Left cardiac atrium (tissue), 4 donors: ENCODE results near the gene UBXN10. TPM values are rescaled to one million over a fixed set of nuclear protein-coding genes. Genes with fewer than 3 reads are reported as not detected.

Source experiments
- ATAC-seq, 2 donors: fragments of 200-7000 bp; cut with Tn5 transposase; one replicate each; pipeline ENCODE4 v1.9.1; 2020; ENCODE audit warnings: mild to moderate bottlenecking in 2 of 2, moderate library complexity in 2 of 2
- DNase-seq: peaks from one replicate; pipeline ENCODE4 v3.0.0-alpha.2; 2020
- intact Hi-C, 2 donors: fragments of 100-400 bp; cut with DNase I; formaldehyde crosslinking; loops; one replicate each; pipeline versions ENCODE4 v1.14.1 to v1.15.1; 2022 to 2023
- long read RNA-seq: library from polyadenylated mRNA; unstranded; transcript quantifications from one replicate; pipeline ENCODE4 v2.0.0, GENCODE V29; 2021
- total RNA-seq, 2 donors: library from RNA; stranded (reverse); fragmentation: NEBNext Ultra II Directional; extraction: Animal tissue kit (Norgen Biotek cat#: 25700); gene quantifications; one replicate each; pipeline ENCODE4 v1.2.1, GENCODE V29; 2021
- donor health status: DM: no; HTN: yes; CAD: no.
- donor health status: DM: no; HTN: yes; CAD: no; lungs with severe emphysema.
- donor health status: DM: yes; HTN: yes; CAD: no.
- donor health status: Dilated cardiomyopathy.

Gene UBXN10
- 1 to 10 TPM; 3.1 to 5.4 TPM for total RNA-seq
- long read RNA-seq, full-length matches to known transcripts: 6 of 6 reads
- long read RNA-seq, partial matches to known transcripts: 0 of 6 reads
- long read RNA-seq, other reads (novel, unspliced or antisense): 0 of 6 reads

GRCh38 chr1:20185834-20186782 is at the start of gene UBXN10, which contains the start of gene PLA2G2C:
Gene UBXN10, plus strand, starts transcription at chr1:20186096. Its CDS starts 4,466 bp downstream, at chr1:20190562.
Gene PLA2G2C, minus strand, starts transcription at chr1:20186518. Its CDS starts 9,155 bp downstream, at chr1:20177363.
- ATAC-seq (peak; percentile 74 to 81), DNase-seq (peak; percentile 75)
- intact Hi-C loops: no loop called here

- DNase-seq (no peak), ATAC-seq (no peak)
- intact Hi-C loops: no loop called here
Observed at GRCh38 chr1:20136249-20136648, 49.6 kb upstream of the UBXN10 start.

- intact Hi-C loops: no loop called here
- DNase-seq (no peak), ATAC-seq (no peak)
Observed at GRCh38 chr1:20137055-20137454, 48.8 kb upstream of the UBXN10 start.

DNA sequence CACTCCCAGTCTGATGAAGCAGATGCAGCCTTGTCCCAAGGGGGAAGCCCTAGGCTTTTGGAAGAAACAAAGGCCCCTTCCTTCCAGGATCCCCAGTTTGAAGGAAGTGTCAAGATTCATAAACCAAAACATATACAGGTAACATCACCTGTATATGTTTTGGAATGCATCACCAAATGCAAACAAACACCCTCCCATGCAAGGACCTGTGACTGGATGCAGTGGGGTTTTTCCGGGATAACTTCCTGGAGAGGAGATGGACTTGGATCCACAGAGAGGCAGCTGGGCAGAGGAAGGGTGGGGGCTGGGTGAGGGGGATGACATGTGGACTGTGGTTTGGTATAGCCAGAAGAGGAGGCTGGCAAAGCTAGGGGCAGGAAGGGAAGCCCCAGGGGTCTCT is 48.3 kb upstream of the UBXN10 start:
- no peak for ATAC-seq
- DNase-seq: no peak
- intact Hi-C loops: no loop called here

DNA sequence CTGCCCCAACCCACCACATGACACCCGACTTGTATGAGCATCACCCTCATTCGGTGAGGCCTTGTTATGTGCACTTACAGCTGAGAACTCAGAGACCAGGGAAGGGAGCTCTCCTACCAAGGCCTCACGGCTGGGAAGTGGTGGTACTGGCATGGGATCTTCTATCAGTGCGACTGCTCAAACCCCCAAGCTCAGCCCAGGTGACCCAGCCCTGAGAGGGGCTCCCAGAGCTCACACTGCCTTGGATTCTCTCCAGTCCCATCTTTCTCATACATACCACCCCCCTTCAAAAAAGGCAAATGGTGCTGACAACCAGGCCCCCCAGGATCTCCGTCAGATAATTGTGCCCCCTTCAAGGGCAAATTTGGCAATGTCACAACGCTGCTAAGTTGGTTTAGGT is 47.5 kb upstream of the UBXN10 start:
- ATAC-seq: no peak
- DNase-seq: no peak

DNA sequence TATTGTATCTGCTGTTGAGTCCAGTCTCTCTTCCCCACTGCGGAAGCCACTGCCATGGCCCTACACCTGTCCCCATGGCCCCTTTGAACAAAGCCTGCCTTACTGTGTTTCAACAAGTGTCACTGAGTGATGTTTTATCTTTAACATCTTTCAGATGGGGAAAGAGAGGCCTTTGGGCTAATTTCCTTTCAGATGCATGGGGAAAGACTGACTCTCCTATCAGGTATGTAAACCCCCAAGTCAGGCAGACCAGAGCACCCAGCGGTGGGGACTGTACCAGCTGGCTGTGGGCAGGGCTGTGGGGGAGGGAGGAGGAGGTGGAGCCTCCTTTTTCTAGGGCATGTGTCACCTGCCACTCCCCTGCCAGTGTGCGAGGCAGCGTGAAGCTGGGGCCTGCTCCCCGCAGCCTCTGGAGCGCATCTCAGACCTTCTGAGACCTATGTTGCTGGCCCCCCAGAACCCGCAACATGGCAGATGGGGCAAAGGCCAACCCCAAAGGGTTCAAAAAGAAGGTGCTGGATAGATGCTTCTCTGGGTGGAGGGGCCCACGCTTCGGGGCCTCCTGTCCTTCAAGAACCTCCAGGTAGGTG is 46.8 kb upstream of the UBXN10 start, which contains the start of gene PLA2G2F:
Gene PLA2G2F (plus strand): TSS at position 363 of the 590 bp plus-strand sequence. CDS start 105 bp downstream, at position 468.
- intact Hi-C loops: no loop called here
- DNase-seq: no peak
- no peak for ATAC-seq

More for the DNA sequence above, 47.5 kb upstream of the UBXN10 start:
- intact Hi-C loops: no loop called here

DNA sequence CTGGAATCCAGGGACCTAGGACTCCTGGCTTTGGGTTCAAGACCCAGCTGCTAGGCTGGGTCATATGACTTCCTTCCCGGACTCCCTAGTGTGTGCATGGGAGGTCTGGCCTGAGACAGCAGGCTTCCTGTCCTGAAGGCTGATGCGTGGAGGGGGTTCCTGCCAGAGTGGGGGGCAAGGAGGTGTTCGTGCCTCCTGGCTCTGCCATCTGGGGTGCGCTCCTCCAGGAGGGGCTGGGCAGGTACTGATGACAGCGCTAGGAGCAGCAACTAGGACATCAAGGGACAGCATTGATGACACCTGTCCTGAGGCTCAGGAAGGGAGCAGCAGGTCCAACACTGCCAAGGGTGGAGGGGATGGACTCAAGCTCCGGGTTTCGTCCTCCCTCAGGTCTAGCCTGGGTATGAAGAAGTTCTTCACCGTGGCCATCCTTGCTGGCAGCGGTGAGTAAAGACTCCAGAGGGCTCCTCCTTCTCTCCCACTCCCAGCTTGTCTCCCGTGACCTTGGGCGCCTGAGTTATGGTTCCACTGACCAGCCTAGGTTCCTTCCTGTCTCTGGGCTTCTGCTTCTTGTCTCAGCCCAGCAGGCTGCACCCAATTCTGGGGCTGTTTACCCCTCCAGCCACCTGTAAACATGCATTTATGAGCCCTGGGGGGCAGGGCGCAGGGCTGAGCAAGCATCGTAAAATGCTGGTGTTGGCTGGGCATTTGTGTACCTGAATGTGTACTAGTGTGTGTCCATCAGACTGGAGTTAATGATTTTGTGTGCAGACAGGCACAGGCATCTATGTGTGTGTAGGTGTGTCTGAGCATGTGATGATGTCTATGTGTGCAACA is 45.9 kb upstream of the UBXN10 start:
- intact Hi-C loops: loop anchor here in 1 of 2 donors (5.0 to 10.0 kb wide), 2 partner anchors 38 to 165 kb away; partner anchors contain the start of gene PLA2G2A
- DNase-seq (no peak), ATAC-seq (no peak)

GRCh38 chr1:20141001-20141400 is 44.9 kb upstream of the UBXN10 start:
- ATAC-seq (no peak), DNase-seq (no peak)
- intact Hi-C loops: loop anchor here in 1 of 2 donors (5.0 to 10.0 kb wide), 2 partner anchors 39 to 166 kb away; partner anchors contain the start of gene PLA2G2A

- ATAC-seq (no peak), DNase-seq (no peak)
- intact Hi-C loops: loop anchor here in 1 of 2 donors (5.0 to 10.0 kb wide), 2 partner anchors 39 to 167 kb away; partner anchors contain the start of gene PLA2G2A
Observed at GRCh38 chr1:20141466-20141865, 44.4 kb upstream of the UBXN10 start.

DNA sequence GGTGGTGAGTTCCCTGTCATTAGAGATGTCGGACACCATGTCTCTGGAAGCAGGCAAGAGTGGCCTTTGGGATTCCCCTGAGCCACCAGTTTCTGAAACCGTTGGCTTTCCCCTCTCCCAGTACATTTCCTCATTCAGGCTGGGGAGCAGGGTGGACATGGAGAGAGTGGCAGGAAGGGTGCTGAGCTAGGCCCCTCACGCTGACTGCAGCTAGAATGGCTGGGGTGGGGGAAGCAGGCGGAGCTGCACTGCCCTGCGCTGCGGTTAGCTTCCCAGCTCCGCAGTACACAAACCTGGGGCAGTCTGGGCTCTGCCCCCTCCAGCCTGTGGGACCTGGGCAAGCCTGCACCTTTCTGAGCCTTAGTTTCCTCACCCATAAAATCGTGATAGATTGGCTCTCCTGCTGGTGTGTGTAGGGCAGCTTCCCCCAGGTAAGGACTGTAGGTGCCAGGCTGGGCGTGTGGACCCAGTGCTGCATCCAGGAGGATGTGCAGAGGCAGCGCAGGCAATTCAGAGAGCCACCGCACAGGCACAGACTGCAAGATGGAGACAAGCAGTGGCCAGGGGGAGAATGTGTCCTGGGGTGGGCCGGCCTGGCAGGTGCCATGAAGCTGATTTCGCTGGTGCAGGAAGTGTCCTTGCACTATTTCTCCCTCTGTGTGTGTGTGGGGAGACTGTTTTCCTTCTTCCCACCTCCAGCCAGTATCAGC is 43.7 kb upstream of the UBXN10 start:
- no peak for DNase-seq
- intact Hi-C loops: loop anchor here in 1 of 2 donors (5.0 to 10.0 kb wide), 2 partner anchors 40 to 167 kb away; partner anchors contain the start of gene PLA2G2A
- no peak for ATAC-seq

GRCh38 chr1:20143318-20143717 is 42.6 kb upstream of the UBXN10 start:
- intact Hi-C loops: loop anchor here in 1 of 2 donors (5.0 to 10.0 kb wide), 2 partner anchors 41 to 169 kb away; partner anchors contain the start of gene PLA2G2A
- no peak for ATAC-seq
- DNase-seq: no peak

- DNase-seq: no peak
- ATAC-seq: no peak
- intact Hi-C loops: loop anchor here in 1 of 2 donors (5.0 to 10.0 kb wide), 2 partner anchors 42 to 169 kb away; partner anchors contain the start of gene PLA2G2A
Observed at GRCh38 chr1:20143734-20144565, 41.9 kb upstream of the UBXN10 start.

- intact Hi-C loops: loop anchor here in 1 of 2 donors (10.0 kb wide), 1 partner anchor 173 kb away; the partner anchor contains the start of gene PLA2G2A
- no peak for ATAC-seq
- no peak for DNase-seq
Observed at GRCh38 chr1:20147846-20148570, 37.9 kb upstream of the UBXN10 start.

DNA sequence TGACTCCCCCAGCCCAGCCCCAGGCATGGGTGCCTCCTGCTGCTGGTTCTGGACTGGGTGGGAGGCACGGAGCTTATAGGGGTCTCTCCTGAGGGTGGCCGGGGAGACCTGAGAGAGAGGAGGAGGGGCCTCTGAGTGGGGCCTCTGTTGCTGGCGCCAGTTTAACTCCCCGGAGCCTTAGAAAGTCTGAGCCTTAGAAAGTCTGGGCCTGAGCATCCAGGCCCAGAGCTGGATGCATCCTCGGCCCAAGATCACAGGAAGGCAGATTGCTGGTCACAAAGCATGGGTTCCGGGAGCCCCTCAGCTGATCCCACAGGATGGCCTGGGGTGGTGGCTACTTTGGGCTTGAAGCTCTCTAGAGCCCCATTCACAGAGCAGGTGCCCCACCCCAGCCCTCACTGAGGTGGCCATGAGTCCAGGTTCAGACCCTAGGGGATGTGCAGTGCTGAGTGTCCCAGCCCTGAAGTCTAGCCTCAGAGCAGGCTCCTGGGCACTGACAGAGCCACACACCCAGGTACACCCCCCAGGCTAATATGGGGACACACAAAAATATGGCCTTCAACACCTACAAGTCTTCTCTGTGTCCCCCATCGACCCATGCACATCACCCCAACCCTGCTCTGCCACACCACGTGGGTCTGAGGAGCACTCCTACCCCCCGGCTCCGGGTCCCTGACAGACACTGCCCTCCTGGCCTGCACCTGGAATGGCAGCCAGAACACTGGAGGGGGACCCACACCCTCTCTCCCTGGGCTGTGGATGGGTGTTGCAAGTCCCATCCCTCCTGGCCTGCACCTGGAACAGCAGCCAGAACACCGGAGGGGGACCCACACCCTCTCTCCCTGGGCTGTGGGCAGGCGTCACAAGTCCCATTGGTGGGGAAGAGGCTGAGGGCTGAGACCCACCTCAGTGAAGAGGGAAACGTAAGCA is 37.1 kb upstream of the UBXN10 start:
- ATAC-seq (no peak), DNase-seq (no peak)
- intact Hi-C loops: loop anchor here in 1 of 2 donors (10.0 kb wide), 1 partner anchor 174 kb away; the partner anchor contains the start of gene PLA2G2A
